T-helper 2 cell treated with Interferon-gamma antibody and Interleukin-4, amounts not matched to agents 5 μg/mL and 100 μg/mL, for 36 hours (primary cell): ENCODE measurements around the gene PPP1R2.
A peak's percentile ranks its signal among the peaks of the same experiment; 100 is the strongest.
"Not testable (repeated sequence)": the region's sequence is repeated elsewhere in the genome, so short reads cannot be mapped to it uniquely, and the experiment has no call there.

Source experiments
- DNase-seq: peaks from one replicate; pipeline ENCODE4 v3.0.0; 2021; ENCODE audit warnings: low spot score
- H3K27ac Mint-ChIP-seq: one replicate; pipeline ENCODE4 v1.8.0; 2021; ENCODE audit warnings: mild to moderate bottlenecking, mixed read lengths
- H3K27me3 Mint-ChIP-seq: one replicate; pipeline ENCODE4 v1.8.0; 2021; ENCODE audit warnings: low read depth, mixed read lengths
- H3K36me3 Mint-ChIP-seq: one replicate; pipeline ENCODE4 v1.8.0; 2021; ENCODE audit warnings: low read depth, mixed read lengths
- H3K4me1 Mint-ChIP-seq: one replicate; pipeline ENCODE4 v1.8.0; 2021; ENCODE audit warnings: low read depth, mixed read lengths
- H3K4me3 Mint-ChIP-seq: one replicate; pipeline ENCODE4 v1.8.0; 2022; ENCODE audit warnings: mild to moderate bottlenecking, moderate library complexity, mixed read lengths
- H3K9me3 Mint-ChIP-seq: one replicate; pipeline ENCODE4 v1.8.0; 2021; ENCODE audit warnings: mixed read lengths

Gene PPP1R2

DNA sequence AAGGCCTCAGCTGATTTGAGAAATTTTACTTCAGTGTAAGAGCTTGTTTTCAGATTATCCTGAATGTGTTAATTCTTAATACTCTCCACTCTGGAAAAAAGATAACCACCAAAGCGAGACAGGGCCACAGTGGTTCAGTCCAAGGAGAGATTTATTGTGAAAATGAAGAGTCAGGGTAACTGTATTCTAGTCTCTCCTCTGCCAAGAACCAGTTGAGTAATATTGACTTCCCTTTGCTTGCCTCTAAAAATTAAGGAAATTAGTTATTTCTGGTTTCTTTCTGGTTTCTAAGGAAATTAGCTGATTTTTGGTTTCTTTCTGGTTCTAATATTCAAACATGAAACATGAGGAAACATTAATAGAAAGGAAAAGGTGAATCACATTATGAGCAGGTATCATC is 34.9 kb downstream of the PPP1R2 start:
- Mint-ChIP-seq H3K9me3 (no peaks in the 10 kb centered on the region), H3K36me3 (peaks cover 19% of the 10 kb centered on the region), H3K4me1 (no peaks in the 10 kb centered on the region), H3K4me3 (no peak overlapping the region), H3K27me3 (no peaks in the 10 kb centered on the region), H3K27ac (no peak overlapping the region)
- no peak for DNase-seq

DNA sequence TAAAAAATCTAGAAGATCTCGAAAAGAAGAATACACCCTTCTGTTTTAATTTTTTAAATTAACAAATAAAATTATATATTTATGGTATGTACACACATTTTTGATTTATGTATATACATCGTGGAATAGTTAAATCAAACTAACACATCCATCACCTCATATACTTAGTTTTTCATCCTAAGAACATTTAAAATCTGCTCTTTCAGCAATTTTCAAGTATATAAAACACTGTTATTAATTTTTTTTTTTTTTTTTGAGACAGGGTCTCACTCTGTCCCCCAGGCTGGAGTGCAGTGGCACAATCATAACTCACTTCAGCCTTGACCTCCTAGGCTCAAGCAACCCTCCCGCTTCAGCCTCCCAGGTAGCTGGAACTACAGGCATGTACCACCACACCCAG is 67.5 kb downstream of the PPP1R2 start:
- no peaks in the 10 kb centered on the region for H3K9me3 Mint-ChIP-seq
- H3K27ac Mint-ChIP-seq: peak overlapping the region; percentile 19
- no peak overlapping the region for H3K4me3 Mint-ChIP-seq
- H3K27me3 Mint-ChIP-seq: peaks cover 18% of the 10 kb centered on the region
- no peak for DNase-seq
- H3K4me1 Mint-ChIP-seq: no peaks in the 10 kb centered on the region
- no peaks in the 10 kb centered on the region for H3K36me3 Mint-ChIP-seq

- H3K36me3 Mint-ChIP-seq, H3K4me3 Mint-ChIP-seq, DNase-seq, H3K9me3 Mint-ChIP-seq, H3K4me1 Mint-ChIP-seq: not testable (repeated sequence)
- H3K27me3 Mint-ChIP-seq: peaks cover 18% of the 10 kb centered on the region
- peak overlapping the region; percentile 19 for H3K27ac Mint-ChIP-seq
These were observed 68.0 kb downstream of the PPP1R2 start for GRCh38 chr3:195475116-195475515.

- no peak overlapping the region for H3K4me3 Mint-ChIP-seq
- no peak overlapping the region for H3K27ac Mint-ChIP-seq
- H3K9me3 Mint-ChIP-seq: peaks cover 19% of the 10 kb centered on the region
- peaks cover 11% of the 10 kb centered on the region for H3K36me3 Mint-ChIP-seq
- H3K4me1 Mint-ChIP-seq: peaks cover 14% of the 10 kb centered on the region
- H3K27me3 Mint-ChIP-seq: peaks cover 3% of the 10 kb centered on the region
- DNase-seq: no peak
These were observed 74.3 kb downstream of the PPP1R2 start for GRCh38 chr3:195468841-195469240.

GRCh38 chr3:195468391-195468776 is 74.7 kb downstream of the PPP1R2 start:
- peak overlapping the region; percentile 3 for H3K4me3 Mint-ChIP-seq
- peaks cover 14% of the 10 kb centered on the region for H3K4me1 Mint-ChIP-seq
- DNase-seq: no peak
- H3K27me3 Mint-ChIP-seq: peaks cover 3% of the 10 kb centered on the region
- peaks cover 19% of the 10 kb centered on the region for H3K9me3 Mint-ChIP-seq
- H3K27ac Mint-ChIP-seq: peak overlapping the region; percentile 67
- H3K36me3 Mint-ChIP-seq: peaks cover 11% of the 10 kb centered on the region

GRCh38 chr3:195467641-195468390 is 75.3 kb downstream of the PPP1R2 start:
- peak overlapping the region; percentile 3 for H3K4me3 Mint-ChIP-seq
- H3K27ac Mint-ChIP-seq: peak overlapping the region; percentile 67
- peaks cover 3% of the 10 kb centered on the region for H3K27me3 Mint-ChIP-seq
- DNase-seq: peak; percentile 20
- peaks cover 11% of the 10 kb centered on the region for H3K36me3 Mint-ChIP-seq
- peaks cover 14% of the 10 kb centered on the region for H3K4me1 Mint-ChIP-seq
- peaks cover 19% of the 10 kb centered on the region for H3K9me3 Mint-ChIP-seq

DNA sequence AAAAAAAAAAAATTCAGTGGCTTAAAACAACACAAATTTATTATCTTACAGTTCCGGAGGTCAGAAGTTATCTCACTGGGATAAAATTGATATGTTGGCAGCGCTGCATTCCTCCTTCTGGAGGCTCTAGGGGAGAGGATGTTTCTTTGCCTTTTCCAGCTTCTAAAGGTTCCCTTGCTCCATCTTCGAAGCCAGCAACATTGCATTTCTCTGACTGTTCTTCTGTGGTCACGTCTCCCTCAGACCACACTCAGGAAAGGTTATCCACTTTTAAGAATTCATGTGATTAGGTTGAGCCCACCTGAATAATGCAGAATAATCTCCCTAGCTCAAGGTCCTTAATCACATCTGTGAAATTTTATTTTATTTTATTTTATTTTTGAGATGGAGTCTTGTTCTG is 76.9 kb downstream of the PPP1R2 start:
- peaks cover 14% of the 10 kb centered on the region for H3K4me1 Mint-ChIP-seq
- no peak overlapping the region for H3K4me3 Mint-ChIP-seq
- DNase-seq: no peak
- H3K27ac Mint-ChIP-seq: no peak overlapping the region
- peaks cover 11% of the 10 kb centered on the region for H3K36me3 Mint-ChIP-seq
- peaks cover 19% of the 10 kb centered on the region for H3K9me3 Mint-ChIP-seq
- no peaks in the 10 kb centered on the region for H3K27me3 Mint-ChIP-seq
